GM19438 (cell line): ENCODE data around the gene TLDC2.
"Not testable (repeated sequence)": the region's sequence is repeated elsewhere in the genome, so short reads cannot be mapped to it uniquely, and the experiment has no call there.

ENCODE experiments used
- ATAC-seq: cut with Tn5 transposase; IDR thresholded peaks from one replicate; pipeline ENCODE4 v1.9.1; 2021; ENCODE audit warnings: low read depth; ENCODE audit not compliant: unreplicated experiment

TLDC2 gene

GRCh38 chr20:36866681-36867495 is 9.1 kb upstream of the TLDC2 start:
- ATAC-seq: no peak

DNA sequence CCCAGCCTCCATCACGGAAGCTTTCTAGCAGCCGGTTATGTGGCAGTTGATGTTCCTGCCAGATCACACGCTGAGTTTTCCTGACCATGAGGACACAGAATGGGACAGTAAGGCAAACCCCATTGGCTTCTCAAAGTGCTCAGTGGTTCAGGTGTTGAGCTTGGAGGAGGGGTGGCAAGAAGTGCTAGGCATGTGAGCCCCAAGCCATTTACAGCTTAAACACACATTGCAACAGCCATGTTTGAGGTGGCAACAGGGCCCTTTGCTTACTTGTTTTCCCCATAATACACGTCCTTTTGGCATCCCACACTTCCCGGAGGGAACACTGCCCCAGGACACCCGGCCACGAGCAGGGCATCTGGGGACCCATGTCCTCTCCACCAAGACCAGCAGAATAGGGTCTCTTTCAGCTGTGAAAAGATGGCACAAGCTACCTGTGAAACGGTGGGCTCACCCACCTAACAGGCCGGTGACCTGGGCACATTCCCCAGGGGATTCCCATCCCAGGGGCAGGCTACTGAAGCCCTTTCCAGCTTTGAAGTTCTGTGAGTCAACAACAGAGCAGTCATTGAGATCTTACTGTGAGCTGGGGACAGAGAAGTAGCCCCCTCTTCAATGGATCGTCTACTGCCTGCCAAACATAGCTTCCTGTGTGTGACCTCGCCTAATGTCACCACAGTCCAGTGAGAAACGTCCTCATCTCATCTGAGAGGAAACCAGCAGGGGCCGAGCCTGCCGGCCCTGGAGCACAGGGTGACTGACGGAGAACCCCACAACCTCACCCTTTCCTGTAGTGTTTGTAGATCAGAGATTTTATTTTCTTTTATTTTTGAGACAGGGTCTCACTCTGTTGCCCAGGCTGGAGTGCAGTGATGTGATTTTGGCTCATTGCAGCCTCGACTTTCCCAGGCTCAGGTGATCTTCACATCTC is 4.0 kb upstream of the TLDC2 start:
- no peak for ATAC-seq

DNA sequence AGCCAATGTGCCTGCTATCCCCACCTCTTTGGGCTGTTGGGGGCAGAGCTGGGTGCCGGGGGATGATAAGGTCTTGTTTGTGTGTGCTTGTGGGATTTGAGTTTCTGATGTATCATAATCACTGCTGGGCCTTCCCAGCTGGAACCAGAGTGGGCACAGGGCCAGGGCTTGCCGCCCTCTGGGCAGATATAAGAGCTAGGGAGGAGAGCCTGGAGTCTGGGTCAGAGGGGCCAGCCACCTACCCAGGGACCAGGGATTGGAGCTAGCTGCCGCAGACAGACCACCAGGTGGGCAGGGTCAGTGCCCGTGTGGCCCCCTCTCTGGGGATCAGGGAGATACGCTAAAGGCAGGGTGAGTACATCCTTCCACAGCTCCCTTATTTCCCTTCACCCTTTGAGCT is 3.1 kb upstream of the TLDC2 start:
- ATAC-seq: no peak

- ATAC-seq: no peak
Observed at GRCh38 chr20:36873498-36874189, 2.3 kb upstream of the TLDC2 start.

GRCh38 chr20:36875093-36875492 is 845 bp upstream of the TLDC2 start:
- ATAC-seq: not testable (repeated sequence)

- no peak for ATAC-seq
Observed at GRCh38 chr20:36876473-36876833, 515 bp downstream of the TLDC2 start.

GRCh38 chr20:36878941-36879340 is 3.0 kb downstream of the TLDC2 start:
- no peak for ATAC-seq

- no peak for ATAC-seq
Observed at GRCh38 chr20:36880741-36881250, 4.9 kb downstream of the TLDC2 start.

GRCh38 chr20:36881331-36881730 is 5.4 kb downstream of the TLDC2 start:
- no peak for ATAC-seq

- no peak for ATAC-seq
Observed at GRCh38 chr20:36881888-36882287, 6.0 kb downstream of the TLDC2 start.

DNA sequence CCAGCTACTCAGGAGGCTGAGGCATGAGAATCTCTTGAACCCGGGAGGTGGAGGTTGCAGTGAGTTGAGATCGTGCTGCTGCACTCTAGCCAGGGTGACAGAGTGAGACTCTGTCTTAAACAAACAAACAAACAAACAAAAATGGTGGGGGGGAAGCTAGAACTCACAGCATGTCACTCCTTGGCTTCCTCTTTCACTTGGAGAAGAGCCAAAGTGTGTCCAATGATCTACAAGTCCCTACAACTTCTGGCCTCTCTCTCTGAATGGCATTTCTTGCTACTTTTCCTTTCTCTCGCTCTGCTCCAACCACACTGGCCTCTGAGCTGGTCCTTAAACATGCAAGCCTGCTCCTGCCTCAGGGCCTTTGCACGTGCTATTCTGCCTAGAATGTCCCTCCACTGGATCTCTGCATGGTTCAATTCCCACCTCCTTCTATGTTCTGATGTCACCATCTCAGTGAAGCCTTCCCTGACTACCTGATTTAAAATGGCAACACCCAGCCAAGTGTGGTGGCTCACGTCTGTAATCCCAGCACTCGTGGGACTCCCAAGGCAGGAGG is 8.1 kb downstream of the TLDC2 start:
- no peak for ATAC-seq

- ATAC-seq: no peak
Observed at GRCh38 chr20:36885356-36885755, 9.4 kb downstream of the TLDC2 start.

DNA sequence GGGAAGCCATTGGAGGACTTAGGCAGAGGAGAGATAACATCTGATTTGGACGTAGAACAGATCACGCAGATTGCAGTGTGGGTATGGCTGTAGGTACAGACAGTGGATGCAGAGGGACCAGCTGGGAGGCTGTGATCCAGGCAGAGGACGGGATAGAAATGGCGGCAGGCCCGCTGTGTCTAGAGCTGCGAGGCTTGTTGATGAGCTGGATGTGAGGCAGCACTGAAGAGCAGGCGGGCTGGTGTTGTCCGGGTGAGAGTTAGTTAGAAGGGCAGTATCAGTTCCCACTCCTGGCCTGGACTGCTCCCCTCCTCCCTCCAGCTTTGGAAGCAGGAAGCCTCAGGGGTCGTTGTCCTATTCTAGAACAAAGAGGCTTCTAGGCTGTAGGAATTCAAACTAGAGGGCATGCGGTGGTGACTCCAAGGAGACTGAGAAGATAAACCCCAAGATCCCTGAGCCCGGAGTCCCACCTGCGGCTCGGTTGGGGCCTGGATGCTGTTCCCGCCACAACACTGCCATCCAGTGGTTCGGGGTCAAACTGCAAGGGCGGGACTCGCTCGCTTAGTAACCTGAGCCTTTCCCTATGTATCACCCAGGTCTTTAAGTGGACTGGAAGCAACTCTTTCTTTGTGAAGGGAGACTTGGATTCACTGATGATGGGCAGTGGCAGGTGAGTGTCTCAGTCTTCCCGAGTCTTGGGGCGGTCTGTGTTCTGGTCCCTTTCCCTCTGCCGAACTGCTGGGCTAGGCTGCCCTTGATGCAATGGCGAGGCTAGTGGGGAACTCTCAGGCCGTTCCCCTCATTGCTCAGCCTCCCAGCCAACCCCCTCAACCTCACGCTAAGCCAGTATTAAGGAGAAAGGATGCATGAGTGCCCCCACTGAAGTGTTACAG is 11.2 kb downstream of the TLDC2 start:
- peak; percentile 71 for ATAC-seq

- no peak for ATAC-seq
Observed at GRCh38 chr20:36887752-36888090, 11.8 kb downstream of the TLDC2 start.

DNA sequence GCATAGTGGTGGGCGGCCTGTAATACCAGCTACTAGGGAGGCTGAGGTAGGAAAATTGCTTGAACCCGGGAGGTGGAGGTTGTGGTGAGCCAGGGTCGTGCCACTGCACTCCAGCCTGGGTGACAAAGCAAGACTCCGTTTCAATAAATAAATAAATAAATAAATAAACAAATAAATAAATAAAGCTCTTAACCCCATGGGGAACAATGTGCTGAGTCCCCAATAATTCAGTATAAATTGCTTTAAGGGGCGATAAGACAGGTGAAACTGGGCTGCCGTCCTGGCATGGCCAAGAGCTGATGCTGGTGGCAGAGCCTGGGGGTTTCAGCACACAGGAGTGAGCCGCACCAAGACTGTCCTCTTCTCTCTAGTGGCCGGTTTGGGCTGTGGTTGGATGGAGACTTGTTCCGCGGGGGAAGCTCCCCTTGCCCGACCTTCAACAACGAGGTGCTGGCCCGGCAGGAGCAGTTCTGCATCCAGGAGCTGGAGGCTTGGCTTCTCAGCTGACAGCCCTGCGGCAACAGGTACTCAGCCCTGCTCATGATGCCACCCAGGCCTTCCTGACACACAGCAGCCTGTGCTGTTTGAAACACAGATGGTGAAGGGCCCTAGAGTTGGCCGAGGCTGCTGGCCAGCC is 13.1 kb downstream of the TLDC2 start:
- no peak for ATAC-seq

GRCh38 chr20:36890586-36890985 is 14.6 kb downstream of the TLDC2 start:
- no peak for ATAC-seq

DNA sequence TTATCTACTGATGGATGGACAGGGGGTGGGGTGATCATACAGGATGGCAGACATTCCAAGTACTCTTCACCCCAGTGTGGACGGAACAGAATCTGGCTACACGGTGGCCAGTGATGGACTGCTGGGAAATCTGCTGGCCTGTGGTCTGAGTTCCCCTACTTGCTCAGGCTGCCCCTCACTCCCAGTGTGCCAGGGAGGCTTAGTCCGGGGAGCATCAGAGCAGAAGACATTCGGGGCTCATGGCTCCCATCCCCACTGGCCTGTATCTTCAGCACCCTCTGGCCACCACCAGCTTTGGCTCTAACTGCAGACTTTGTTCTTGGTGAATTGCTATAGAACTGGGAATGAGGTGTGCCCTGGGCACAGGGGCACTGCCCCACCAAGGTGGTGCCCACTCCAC is 15.3 kb downstream of the TLDC2 start:
- no peak for ATAC-seq

DNA sequence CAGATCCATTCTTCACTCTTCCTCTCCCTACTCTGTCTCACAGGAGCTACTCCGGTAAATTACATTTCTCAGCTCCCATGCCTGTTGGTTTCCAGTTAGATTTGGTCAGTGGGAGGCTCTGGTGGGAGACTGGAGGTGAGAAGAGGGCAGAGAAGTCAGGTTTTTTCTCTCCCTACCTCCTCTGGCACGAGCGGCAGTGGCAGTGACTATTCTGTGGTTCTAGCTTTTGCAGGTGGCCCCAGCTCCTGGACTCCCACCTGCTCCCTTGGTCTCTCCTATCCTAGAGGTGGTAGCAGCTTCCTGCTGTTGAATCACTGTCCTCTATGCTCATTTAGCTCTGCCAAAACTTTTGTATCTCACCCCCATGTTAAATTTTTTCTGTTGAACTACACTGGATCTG is 17.9 kb downstream of the TLDC2 start:
- no peak for ATAC-seq

GRCh38 chr20:36895036-36895435 is 19.1 kb downstream of the TLDC2 start:
- ATAC-seq: no peak
